Liver (tissue), 9 donors: Measurements from ENCODE around the gene KCNMA1. TPM values are rescaled to one million over a fixed set of nuclear protein-coding genes. Genes with fewer than 3 reads are reported as not detected.

Source experiments
- DNase-seq: peaks from one replicate; pipeline ENCODE4 v3.0.0-alpha.2; 2017; ENCODE audit warnings: low spot score
- H3K27ac ChIP-seq, 2 donors: one replicate each; pipeline ENCODE4 v1.7.0; 2013; ENCODE audit warnings: inconsistent platforms in 2 of 2, low read length in 2 of 2, control low read depth in 1 of 2, low read depth in 1 of 2, mild to moderate bottlenecking in 1 of 2
- H3K27me3 ChIP-seq, 4 donors: one replicate each; pipeline versions ENCODE4 v1.6.1 to v1.7.0; 2013; ENCODE audit warnings: low read length in 3 of 4, inconsistent platforms in 1 of 4, mild to moderate bottlenecking in 1 of 4, moderate library complexity in 1 of 4; ENCODE audit not compliant: control insufficient read depth in 4 of 4, insufficient read depth in 4 of 4
- H3K36me3 ChIP-seq, 4 donors: one replicate each; pipeline versions ENCODE4 v1.6.1 to v1.7.0; 2013; ENCODE audit warnings: low read length in 3 of 4, mild to moderate bottlenecking in 3 of 4, low read depth in 1 of 4, moderate library complexity in 1 of 4; ENCODE audit not compliant: control insufficient read depth in 4 of 4, insufficient read depth in 3 of 4
- H3K4me1 ChIP-seq, 4 donors: one replicate each; pipeline versions ENCODE4 v1.6.1 to v1.7.0; 2013; ENCODE audit warnings: low read length in 3 of 4, mild to moderate bottlenecking in 3 of 4, moderate library complexity in 1 of 4; ENCODE audit not compliant: control insufficient read depth in 4 of 4, insufficient read depth in 4 of 4
- H3K4me3 ChIP-seq, 3 donors: one replicate each; pipeline versions ENCODE4 v1.6.1 to v1.7.0; 2013; ENCODE audit warnings: low read length in 3 of 3, control low read depth in 1 of 3, low read depth in 1 of 3, mild to moderate bottlenecking in 1 of 3
- H3K9ac ChIP-seq, 2 donors: one replicate each; pipeline ENCODE4 v1.7.0; 2013; ENCODE audit warnings: low read length in 2 of 2, mild to moderate bottlenecking in 2 of 2, moderate library complexity in 2 of 2, control low read depth in 1 of 2, low read depth in 1 of 2
- H3K9me3 ChIP-seq, 4 donors: one replicate each; pipeline versions ENCODE4 v1.6.1 to v1.7.0; 2013; ENCODE audit warnings: low read length in 3 of 4; ENCODE audit not compliant: control insufficient read depth in 4 of 4
- ATF3 ChIP-seq: IDR thresholded peaks from 2 replicates; pipeline ENCODE4 v1.6.1; 2016; ENCODE audit warnings: antibody characterized with exemption
- CTCF ChIP-seq: fragments of 150-350 bp; IDR thresholded peaks from 2 replicates; pipeline ENCODE4 v1.5.1; 2017; ENCODE audit warnings: improper control_type of control experiment, low read depth, low read length; ENCODE audit not compliant: missing input control
- EGR1 ChIP-seq, 2 donors: IDR thresholded peaks; 2 replicates each; pipeline ENCODE4 v1.6.1; 2016 to 2018; ENCODE audit warnings: antibody characterized with exemption in 2 of 2, low read depth in 2 of 2
- FOXA1 ChIP-seq: IDR thresholded peaks from 2 replicates; pipeline ENCODE4 v1.6.1; 2016; ENCODE audit warnings: antibody characterized with exemption
- FOXA2 ChIP-seq: IDR thresholded peaks from 2 replicates; pipeline ENCODE4 v1.6.1; 2016; ENCODE audit warnings: antibody characterized with exemption
- GABPA ChIP-seq, 2 donors: IDR thresholded peaks in 1 of 2; conservative IDR thresholded peaks in 1 of 2; 2 replicates each; pipeline ENCODE4 v1.6.1; 2016; ENCODE audit warnings: antibody characterized with exemption in 2 of 2, mild to moderate bottlenecking in 1 of 2, moderate library complexity in 1 of 2
- HNF4G ChIP-seq: IDR thresholded peaks from 2 replicates; pipeline ENCODE4 v1.6.1; 2016; ENCODE audit warnings: antibody characterized with exemption
- JUND ChIP-seq, 2 donors: IDR thresholded peaks; 2 replicates each; pipeline ENCODE4 v1.6.1; 2016; ENCODE audit warnings: antibody characterized with exemption in 2 of 2
- MAX ChIP-seq: IDR thresholded peaks from 2 replicates; pipeline ENCODE4 v1.6.1; 2016; ENCODE audit warnings: antibody characterized with exemption
- NR2F2 ChIP-seq: IDR thresholded peaks from 2 replicates; pipeline ENCODE4 v1.6.1; 2016; ENCODE audit warnings: antibody characterized with exemption
- RAD21 ChIP-seq, 2 donors: IDR thresholded peaks; 2 replicates each; pipeline ENCODE4 v1.6.1; 2016; ENCODE audit warnings: antibody characterized with exemption in 2 of 2, mild to moderate bottlenecking in 2 of 2
- REST ChIP-seq: IDR thresholded peaks from 2 replicates; pipeline ENCODE4 v1.6.1; 2016; ENCODE audit warnings: antibody characterized with exemption, mild to moderate bottlenecking
- RXRA ChIP-seq, 2 donors: IDR thresholded peaks; 2 replicates each; pipeline ENCODE4 v1.6.1; 2017 to 2018; ENCODE audit warnings: antibody characterized with exemption in 2 of 2, mild to moderate bottlenecking in 1 of 2
- SP1 ChIP-seq: IDR thresholded peaks from 2 replicates; pipeline ENCODE4 v1.6.1; 2018; ENCODE audit warnings: antibody characterized with exemption, mild to moderate bottlenecking
- YY1 ChIP-seq: IDR thresholded peaks from 2 replicates; pipeline ENCODE4 v1.6.1; 2016; ENCODE audit warnings: antibody characterized with exemption, mild to moderate bottlenecking
- ZBTB33 ChIP-seq: IDR thresholded peaks from 2 replicates; pipeline ENCODE4 v1.6.1; 2016; ENCODE audit warnings: antibody characterized with exemption
- WGBS: extraction: QIAGEN DNeasy Blood & Tissue Kit; methylation state at CpG from one replicate; pipeline ENCODE4 v1.1.7; 2013; 5-methylcytosine and 5-hydroxymethylcytosine counted together
- polyA plus RNA-seq, 2 donors: library from polyadenylated mRNA; stranded (reverse) in 1 of 2; unstranded in 1 of 2; fragments of 200-250 nt in 1 of 2; fragments of >200 nt in 1 of 2; fragmentation: Nextera tagmentation in 1 of 2; extraction: Ambion mirVana in 1 of 2; gene quantifications; one replicate each; pipeline versions ENCODE4 v1.2.1 to v1.2.3, GENCODE V29; 2013 to 2015
- total RNA-seq, 2 donors: library from RNA; depleted of rRNA; stranded (reverse); fragments of >200 nt; gene quantifications; one replicate each; pipeline ENCODE4 v1.2.3, GENCODE V29; 2014
- donor health status: healthy.
- donor health status: healthy.
- donor health status: healthy.
- donor health status: healthy.
- donor health status: healthy.

The KCNMA1 gene
- total and polyA plus RNA-seq, 4 donors = 2.5 to 9.7 (median 4.7) TPM

- no peak for TF ChIP-seq GABPA (IDR thresholded peaks at IDR 0.05 in 1 of 2, conservative IDR thresholded peaks at IDR 0.05 in 1 of 2)
- no peak for TF ChIP-seq NR2F2
- no peak for TF ChIP-seq SP1
- no peak for TF ChIP-seq JUND (IDR thresholded peaks at IDR 0.05)
- TF ChIP-seq FOXA2 = no peak
- TF ChIP-seq RAD21 (IDR thresholded peaks at IDR 0.05) = no peak
- no peak for TF ChIP-seq REST
- no peak for TF ChIP-seq ATF3
- TF ChIP-seq CTCF = no peak
- TF ChIP-seq MAX = no peak
- no peak for TF ChIP-seq HNF4G
- no peak for TF ChIP-seq EGR1 (IDR thresholded peaks at IDR 0.05; ENCODE audit: low read depth in 2 of 2)
- TF ChIP-seq ZBTB33 = no peak
- Histone ChIP-seq H3K4me1 (no peaks in the 10 kb centered on the region), H3K9me3 (no peaks in the 10 kb centered on the region), H3K27me3 (no peaks in the 10 kb centered on the region), H3K27ac (no peak overlapping the region), H3K4me3 (no peak overlapping the region), H3K9ac (no peak overlapping the region), H3K36me3 (no peaks in the 10 kb centered on the region)
- WGBS = 95% methylated on average over 3 of the region's 3 CpGs
- no peak for DNase-seq
These were observed 201.2 kb downstream of the KCNMA1 start for GRCh38 chr10:77436257-77436975.

GRCh38 chr10:77433546-77433945, 204.1 kb downstream of the KCNMA1 start:
- Histone ChIP-seq H3K27ac (no peak overlapping the region), H3K9me3 (no peaks in the 10 kb centered on the region), H3K36me3 (no peaks in the 10 kb centered on the region), H3K4me1 (no peaks in the 10 kb centered on the region), H3K27me3 (no peaks in the 10 kb centered on the region), H3K9ac (no peak overlapping the region), H3K4me3 (no peak overlapping the region)
- WGBS = 91% methylated on average over 7 of the region's 7 CpGs
- no peak for TF ChIP-seq RAD21 (IDR thresholded peaks at IDR 0.05)
- no peak for TF ChIP-seq RXRA (IDR thresholded peaks at IDR 0.05)
- no peak for TF ChIP-seq GABPA (IDR thresholded peaks at IDR 0.05 in 1 of 2, conservative IDR thresholded peaks at IDR 0.05 in 1 of 2)
- no peak for TF ChIP-seq JUND (IDR thresholded peaks at IDR 0.05)
- TF ChIP-seq MAX = no peak
- no peak for TF ChIP-seq YY1
- no peak for TF ChIP-seq ATF3
- TF ChIP-seq HNF4G = no peak
- TF ChIP-seq FOXA2 = no peak
- TF ChIP-seq FOXA1 = no peak
- no peak for TF ChIP-seq EGR1 (IDR thresholded peaks at IDR 0.05; ENCODE audit: low read depth in 2 of 2)
- DNase-seq = no peak
